Hematopoietic multipotent progenitor cell treated with erythropoietin and hydrocortisone succinate and interleukin-3 and kit ligand, for 4 days (in vitro differentiated cells): ENCODE measurements around the gene RHOV.

Experiments
- DNase-seq: peaks from one replicate; pipeline ENCODE4 v3.0.0-alpha.2; 2015

Gene RHOV

DNA sequence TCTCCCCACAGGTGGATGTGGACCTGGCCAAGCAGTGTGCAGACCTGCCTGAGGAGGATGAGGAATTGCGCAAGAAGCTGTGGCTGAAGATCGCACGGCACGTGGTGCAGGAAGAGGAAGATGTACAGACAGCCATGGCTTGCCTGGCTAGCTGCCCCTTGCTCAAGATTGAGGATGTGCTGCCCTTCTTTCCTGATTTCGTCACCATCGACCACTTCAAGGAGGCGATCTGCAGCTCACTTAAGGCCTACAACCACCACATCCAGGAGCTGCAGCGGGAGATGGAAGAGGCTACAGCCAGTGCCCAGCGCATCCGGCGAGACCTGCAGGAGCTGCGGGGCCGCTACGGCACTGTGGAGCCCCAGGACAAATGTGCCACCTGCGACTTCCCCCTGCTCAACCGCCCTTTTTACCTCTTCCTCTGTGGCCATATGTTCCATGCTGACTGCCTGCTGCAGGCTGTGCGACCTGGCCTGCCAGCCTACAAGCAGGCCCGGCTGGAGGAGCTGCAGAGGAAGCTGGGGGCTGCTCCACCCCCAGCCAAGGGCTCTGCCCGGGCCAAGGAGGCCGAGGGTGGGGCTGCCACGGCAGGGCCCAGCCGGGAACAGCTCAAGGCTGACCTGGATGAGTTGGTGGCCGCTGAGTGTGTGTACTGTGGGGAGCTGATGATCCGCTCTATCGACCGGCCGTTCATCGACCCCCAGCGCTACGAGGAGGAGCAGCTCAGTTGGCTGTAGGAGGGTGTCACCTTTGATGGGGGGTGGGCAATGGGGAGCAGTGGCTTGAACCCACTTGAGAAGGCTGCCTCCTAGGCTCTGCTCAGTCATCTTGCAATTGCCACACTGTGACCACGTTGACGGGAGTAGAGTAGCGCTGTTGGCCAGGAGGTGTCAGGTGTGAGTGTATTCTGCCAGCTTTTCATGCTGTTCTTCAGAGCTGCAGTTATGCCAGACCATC lies 28.8 kb upstream of the RHOV start:
- DNase-seq, result peak; percentile 89

DNA sequence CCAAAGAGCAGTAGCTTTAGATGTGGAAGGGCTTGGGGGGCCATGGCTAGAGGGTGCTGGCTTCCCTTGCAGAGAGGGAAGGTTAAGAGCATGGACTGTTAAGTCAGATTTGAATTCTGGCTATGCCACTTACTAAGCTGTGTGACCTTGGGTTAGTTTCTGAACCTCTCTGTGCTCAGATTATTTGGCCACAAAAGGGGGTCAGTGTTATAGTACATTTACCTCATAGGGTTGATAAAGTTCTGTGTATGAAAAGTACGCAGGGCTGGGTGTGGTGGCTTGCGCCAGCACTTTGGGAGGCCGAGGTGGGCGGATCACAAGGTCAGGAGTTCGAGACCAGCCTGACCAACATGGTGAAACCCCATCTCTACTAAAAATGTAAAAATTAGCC lies 27.0 kb upstream of the RHOV start:
- no peak for DNase-seq

DNA sequence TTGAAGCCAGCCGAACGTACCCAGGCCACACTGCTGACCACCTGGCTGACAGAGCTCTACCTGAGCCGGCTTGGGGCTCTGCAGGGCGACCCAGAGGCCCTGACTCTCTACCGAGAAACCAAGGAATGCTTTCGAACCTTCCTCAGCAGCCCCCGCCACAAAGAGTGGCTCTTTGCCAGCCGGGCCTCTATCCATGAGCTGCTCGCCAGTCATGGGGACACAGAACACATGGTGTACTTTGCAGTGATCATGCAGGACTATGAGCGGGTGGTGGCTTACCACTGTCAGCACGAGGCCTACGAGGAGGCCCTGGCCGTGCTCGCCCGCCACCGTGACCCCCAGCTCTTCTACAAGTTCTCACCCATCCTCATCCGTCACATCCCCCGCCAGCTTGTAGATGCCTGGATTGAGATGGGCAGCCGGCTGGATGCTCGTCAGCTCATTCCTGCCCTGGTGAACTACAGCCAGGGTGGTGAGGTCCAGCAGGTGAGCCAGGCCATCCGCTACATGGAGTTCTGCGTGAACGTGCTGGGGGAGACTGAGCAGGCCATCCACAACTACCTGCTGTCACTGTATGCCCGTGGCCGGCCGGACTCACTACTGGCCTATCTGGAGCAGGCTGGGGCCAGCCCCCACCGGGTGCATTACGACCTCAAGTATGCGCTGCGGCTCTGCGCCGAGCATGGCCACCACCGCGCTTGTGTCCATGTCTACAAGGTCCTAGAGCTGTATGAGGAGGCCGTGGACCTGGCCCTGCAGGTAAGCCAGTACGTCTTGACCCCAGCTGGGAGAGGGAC lies 26.4 kb upstream of the RHOV start:
- no peak for DNase-seq

DNA sequence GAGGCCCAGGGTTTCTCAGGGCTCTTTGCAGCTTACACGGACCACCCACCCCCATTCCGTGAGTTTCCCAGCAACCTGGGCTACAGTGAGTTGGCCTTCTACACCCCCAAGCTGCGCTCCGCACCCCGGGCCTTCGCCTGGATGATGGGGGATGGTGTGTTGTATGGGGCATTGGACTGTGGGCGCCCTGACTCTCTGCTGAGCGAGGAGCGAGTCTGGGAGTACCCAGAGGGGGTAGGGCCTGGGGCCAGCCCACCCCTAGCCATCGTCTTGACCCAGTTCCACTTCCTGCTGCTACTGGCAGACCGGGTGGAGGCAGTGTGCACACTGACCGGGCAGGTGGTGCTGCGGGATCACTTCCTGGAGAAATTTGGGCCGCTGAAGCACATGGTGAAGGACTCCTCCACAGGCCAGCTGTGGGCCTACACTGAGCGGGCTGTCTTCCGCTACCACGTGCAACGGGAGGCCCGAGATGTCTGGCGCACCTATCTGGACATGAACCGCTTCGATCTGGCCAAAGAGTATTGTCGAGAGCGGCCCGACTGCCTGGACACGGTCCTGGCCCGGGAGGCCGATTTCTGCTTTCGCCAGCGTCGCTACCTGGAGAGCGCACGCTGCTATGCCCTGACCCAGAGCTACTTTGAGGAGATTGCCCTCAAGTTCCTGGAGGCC lies 25.6 kb upstream of the RHOV start:
- no peak for DNase-seq

DNA sequence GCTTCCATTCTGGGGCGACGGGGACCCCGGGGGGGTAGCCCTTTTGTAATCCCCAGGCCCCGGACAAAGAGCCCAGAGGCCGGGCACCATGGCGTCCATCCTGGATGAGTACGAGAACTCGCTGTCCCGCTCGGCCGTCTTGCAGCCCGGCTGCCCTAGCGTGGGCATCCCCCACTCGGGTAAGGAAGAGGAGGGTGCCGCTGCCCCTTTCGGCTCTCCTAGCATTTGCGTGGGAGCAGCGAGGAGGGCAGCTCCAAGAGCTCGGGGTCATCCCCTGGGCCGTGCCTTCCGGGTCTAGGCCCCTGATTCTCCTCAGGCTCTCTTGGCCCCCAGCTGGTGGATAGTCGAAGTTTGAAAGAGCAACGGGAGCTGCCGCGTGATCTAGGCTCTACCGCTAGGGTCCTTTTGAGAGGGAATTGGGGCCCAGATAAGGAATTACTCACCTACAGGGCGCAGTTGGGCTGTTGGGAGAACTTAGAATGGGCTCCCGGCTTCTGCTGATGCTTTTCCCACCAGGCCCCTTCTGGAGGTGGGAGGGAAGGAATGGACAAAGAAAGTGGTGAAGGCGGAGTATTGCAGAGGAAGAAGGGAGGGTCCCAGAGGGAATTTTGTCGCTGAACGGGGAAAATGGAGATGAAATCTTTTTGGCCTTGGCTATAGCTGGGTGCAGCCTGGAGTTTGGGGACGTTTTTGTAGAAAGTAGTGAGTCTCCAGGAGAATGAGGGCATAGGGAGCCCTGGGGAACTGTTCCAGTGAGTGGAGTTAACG lies 20.8 kb upstream of the RHOV start:
- peak; percentile 95 for DNase-seq

DNA sequence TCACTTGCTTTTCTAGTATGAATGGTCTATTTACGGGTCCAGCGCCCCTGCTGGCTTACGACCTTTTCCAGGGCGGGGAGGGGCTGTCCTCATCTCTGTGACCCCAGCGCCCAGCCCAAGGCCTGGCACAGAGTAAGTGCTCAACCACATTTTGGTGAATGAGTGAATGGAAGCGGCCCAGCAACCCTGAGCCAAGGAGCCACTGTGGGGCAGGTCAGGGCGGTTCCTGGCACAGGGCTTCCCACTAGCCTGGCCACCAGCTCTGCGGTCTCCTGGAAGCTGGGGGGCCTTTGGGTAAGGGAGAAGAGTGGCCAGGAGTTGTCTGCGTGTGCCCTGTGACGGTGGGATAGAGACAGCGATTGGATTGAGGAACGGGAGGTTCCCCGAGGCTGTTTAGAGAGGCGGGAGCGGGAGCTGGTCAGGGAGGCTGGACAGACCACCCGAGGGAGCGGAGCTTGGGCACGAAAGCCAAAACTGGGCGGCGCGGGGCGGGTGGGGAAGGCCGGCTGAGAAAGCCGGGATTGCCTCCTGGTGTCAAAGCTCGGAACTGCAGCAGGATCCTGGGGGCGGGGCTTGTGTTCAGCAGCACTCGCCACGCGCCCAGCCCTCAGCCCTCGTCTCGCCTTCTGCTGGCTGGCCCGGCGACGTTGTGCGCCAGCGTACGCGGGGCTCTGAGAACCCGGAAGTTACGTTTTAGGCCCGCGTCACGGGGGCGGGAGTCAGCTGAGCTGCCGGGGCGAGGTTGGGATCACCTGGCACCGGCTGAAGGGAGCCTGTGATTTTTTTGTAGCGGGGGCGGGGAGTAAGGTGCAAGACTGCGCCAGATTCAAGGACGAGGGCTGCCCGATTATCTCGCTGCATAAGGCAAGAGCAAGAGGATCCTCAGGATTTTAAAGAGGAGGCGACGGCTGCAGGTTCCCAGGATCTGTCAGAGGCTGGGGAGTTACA lies 20.0 kb upstream of the RHOV start, which contains the start of gene VPS18:
Gene VPS18 (plus strand): TSS at position 718 of the 948 bp plus-strand sequence. CDS start 319 bp downstream, outside the sequence.
- DNase-seq, result peak; percentile 99

DNA sequence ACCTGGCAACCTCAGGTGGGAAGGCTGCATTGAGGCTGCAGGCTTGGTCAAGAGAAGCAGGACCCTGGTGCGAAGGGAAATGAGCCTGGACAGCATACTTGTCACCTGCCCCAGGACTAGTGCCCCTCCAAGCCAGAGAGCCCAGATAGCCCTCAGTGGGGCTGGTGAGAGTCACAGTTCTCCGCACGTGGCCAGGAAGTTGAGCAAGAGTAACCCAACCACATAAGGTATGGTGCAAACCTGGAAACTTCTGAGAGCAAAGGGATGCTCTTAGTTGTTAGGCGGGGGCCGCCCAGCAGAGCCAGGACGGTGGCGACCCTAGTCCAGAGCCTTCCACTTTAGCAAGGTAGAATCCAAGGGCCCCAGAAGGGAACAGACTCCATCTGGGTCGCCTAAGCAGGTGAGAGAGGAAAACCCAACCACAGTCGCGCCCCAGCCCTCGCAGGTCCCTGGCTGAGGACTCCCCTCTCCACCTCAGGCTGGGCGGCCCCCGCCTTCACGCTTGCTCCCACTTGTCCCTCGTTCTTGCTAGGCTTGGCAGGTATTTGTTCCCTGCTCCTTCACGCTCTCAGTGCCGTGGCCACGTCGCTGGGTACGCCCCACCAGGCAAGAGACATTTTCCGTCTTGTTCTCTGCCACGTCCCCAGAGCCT lies 19.1 kb upstream of the RHOV start:
- DNase-seq, result no peak

DNA sequence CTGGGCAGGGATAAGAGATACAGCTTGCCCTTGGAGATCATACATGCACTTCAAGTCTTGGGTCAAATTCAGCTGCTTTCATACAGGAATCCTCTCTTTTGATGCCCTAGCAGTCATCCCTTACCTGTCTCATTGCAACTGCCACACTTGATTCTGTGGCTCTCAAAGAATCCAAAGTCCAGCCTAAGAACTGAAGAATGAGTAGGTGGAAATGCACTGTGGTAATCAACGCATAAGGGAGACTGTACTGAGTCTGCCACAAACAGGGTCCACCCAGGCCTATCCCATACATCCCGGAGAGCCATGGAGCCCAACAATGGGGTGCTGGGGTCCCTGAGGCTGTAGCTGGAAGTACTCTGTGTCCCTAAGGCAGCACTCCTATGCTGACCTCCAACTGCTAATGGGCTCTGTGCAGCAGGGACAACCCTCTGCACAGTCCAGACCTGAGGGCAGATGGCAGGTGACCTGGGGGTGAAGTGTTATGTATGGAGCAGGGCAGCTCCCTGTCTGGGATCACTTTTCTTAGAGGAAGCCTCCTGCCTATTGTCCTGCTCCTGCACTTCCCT lies 18.5 kb upstream of the RHOV start:
- DNase-seq, result no peak

DNA sequence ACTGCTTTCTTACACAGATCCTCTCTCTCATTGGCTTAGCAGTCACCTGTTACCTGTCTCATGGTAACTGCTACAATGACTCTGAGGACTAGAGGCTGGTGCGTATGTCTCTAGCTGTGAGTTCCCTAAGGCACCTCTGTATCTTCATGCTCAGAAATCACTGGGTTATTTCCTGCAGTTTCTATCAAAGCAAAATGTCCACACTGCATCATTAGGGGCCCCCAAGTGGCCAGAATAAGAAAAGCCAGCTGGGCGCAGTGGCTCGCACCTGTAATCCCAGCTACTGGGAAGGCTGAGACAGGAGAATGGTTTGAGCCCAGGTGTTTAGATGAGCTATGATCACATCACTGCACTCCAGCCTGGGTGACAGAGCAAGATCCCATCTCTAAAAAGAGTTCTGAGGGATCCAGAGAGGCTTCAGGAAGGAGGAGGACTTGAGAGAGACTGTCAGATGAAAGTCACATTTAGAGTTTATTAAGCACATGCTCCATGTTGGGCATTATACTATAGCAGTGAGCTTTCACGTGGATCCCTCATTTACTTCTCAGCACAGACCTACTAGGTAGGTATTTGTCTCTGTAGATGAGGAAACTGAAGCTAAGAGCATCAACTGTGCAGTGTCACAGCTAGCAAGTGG lies 17.9 kb upstream of the RHOV start:
- peak; percentile 76 for DNase-seq

DNA sequence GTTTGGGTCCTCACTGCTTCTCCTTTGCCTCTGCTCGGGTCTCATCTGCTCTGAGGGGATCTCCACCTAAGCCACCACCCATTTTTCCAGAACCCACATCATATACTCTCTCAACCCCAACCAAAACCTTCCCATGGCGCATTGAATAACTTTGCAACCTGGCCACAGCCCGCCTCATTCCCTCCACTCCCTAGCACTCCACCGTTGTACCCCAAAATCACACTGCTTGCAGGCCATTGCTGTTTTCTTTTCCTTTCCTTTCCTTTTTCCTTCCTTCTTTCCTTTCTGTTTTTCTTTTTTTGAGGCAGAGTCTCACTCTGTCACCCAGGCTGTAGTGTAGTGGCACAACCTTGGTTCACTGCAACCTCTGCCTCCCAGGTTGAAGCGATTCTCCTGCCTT lies 17.1 kb upstream of the RHOV start:
- no peak for DNase-seq

DNA sequence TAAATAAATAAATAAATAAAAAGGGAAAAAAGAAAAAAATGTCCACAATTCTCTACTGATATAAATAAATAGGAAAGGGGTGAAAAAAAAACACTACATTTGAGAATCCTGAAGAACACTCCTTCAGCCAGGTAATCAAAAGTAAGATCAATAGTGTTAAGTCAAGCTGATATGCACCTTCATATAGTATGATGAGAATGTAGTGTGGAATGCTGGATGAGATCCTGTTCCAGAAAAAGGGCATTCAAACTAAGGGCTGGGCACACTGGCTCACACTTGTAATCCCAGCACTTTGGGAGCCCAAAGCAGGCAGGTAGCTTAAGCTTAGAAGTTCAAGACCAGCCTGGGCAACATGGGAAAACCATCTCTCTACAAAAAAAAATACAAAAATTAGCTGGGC lies 15.1 kb upstream of the RHOV start:
- no peak for DNase-seq

DNA sequence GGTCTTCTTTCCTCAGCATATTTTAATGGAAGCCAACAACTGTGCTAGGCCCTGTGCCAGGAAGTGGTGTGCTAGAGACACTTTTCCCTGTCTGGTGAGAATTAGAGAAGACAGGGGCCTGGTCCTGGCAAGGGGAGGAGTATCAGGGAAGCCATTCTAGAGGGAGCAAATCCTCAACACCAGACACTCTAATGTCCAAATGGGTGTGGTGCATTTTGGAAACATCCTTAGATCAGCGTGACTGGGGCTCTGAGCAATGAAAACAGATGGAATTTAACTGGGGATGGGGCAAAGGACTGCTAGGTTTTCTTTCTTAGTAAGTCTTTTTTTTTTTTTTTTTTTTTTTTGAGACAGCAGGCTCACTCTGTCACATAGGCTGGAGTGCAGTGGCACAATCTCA lies 12.6 kb upstream of the RHOV start:
- DNase-seq, result no peak

DNA sequence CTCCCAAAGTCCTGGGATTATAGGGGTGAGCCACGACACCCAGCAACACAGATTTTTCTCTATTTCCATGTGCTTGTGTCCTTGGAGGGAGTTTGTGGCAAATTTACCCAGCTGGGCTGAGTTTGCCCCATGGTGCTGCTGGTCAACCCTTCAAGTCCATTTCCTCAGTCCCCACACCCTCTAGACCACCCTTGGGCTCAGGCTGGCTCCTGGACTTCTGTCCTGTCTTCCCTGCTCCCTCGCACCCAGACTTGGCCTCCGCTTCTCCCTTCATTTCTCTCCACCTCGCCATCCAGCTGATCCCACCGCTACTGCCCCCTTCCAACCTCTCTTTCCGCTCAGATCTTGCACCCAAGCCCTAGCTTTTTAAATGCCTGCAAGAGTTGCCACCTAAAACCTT lies 7.3 kb upstream of the RHOV start:
- DNase-seq, result no peak

DNA sequence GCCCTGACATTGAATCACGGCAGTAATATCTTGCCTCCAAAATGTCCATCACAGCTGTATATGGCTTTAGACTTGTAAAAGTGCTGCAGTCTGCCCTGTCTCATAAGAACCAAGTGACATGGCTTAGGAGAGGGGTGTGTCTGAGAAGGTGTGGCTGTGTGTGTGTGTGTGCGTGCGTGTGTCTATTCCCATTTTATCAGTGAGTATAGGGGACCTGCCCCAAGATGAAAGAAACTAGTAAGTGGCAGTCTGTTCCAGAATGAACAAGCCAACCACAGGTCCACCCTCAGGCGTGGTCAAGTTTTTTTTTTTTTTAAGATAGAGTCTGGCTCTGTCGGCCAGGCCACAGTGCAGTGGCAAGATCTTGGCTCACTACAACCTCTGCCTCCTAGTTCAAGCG lies 5.6 kb upstream of the RHOV start:
- DNase-seq, result peak; percentile 80

DNA sequence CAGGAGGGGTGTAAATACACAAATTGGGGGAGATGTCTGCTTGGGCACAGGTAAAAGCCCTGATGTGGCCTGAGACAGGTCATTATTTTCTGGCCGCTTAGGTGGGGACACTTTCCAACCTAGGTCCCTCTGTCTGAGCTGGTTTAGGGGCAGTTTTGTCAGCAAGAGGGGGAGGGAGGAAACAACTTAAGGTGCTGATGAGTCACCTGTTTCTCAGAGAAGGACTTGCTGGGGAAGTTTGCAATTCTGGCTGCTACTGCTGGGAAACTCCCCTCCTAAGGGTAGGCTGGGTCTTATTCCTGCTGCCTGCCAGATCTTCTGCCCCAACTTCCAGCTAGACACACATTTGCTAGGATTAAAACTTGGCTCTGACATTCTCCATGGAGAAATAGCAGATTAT lies 4.8 kb upstream of the RHOV start:
- DNase-seq, result no peak

DNA sequence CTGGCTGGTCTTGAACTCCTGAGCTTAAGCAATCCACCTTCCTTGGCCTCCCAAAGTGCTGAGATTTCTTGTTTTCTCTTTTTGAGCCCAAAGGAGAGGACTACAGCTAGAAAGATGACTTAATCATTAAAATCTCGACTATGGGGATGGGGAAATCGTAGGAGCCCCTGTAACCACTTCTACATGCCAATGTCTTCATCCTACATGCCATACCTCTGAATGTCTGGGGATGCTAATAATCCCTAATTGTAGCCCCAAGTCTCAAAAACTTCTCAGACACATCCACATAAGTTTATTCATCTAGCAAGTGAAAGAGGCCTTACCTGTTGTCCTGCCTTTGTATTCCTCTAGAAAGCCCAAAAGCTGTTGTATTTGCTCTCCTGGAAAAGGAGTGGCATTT lies 3.7 kb upstream of the RHOV start:
- no peak for DNase-seq

DNA sequence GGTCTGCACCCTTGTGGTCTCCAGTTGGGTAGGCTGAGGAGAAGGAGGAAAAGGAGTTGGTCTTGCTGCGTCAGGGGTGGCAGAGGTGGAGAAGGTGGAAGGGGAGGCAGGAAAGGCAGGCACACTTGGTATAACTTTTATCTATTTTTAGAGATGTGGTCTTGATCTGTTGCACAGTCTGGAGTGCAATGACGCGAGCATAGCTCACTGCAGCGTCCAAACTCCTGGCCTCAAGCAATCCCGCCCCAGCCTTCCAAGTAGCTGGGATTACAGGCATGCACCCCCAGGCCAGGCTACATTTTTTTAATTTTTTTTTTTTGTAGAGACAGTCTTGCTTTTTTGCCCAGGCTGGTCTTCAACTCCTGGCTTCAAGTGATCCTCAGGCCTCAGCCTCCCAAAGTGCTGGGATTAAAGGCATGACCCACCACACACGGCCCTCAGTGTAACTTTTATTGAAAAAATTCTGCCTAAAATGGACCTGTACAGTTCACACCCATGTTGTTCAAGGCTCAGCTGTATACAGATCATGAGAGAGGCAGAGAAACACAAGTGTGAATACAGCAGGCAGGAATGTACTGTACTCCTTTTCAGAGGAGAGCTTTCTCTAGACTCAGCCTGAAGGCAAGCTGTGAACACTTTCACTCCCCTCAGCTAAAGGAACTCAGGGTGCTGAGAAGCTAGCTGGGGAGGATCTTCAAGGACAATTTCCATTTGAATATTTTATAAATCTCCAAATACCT lies 2.1 kb upstream of the RHOV start:
- no peak for DNase-seq

DNA sequence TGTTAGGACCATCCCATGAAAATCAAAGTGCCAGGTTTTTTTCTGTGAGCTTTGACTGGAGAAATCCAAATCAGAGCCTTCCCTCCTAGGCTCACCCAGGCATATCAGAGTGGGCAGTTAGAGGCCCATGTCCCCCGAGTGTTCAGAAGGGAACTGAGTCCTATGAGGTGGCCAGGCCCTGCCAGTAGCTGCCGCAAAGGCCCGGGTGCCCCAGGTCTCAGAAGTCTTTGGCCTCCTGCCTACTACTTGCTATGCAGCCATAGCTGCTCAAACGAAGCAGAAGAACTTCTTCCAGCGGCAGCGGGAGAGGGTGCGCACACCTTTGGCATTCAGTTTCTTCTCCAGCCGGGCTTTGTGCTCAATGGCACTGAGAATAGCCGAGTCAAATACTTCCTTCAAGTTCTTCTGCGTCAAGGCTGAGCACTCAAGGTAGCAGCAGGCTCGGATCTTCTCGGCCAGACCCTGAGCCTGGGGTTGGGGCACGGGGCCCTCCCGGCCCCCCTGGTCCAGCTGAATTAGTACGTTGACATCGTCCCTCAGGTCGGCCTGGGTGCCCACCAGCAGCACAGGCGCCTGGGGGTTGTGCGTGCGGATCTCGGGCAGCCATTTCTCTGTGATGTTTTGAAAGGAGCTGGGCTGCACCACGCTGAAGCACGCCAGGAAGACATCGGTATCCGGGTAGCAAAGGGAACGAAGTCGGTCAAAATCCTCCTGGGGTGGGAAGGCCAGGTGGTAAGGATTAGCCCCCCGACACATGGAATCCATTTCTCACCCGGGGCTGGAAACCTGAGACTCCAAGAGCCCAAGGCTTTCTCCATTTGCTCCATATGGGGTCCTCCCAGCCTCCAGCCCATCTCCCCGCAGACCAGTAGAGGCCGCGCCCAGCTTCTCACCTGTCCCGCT lies 992 bp downstream of the RHOV start:
- no peak for DNase-seq
